H9 (cell line): ENCODE data around the gene RABGAP1L. TPM values are rescaled to one million over a fixed set of nuclear protein-coding genes. Genes with fewer than 3 reads are reported as not detected.

ENCODE experiments used
- DNase-seq: peaks from one replicate; pipeline ENCODE4 v3.0.0-alpha.2; 2017
- H2AFZ ChIP-seq: one replicate; pipeline ENCODE4 v1.6.1; 2013; ENCODE audit warnings: mild to moderate bottlenecking, low read length, control low read depth, moderate library complexity
- H2AK5ac ChIP-seq: 2 replicates; pipeline ENCODE4 v1.6.1; 2013; ENCODE audit warnings: low read length, control low read depth, mixed read lengths; ENCODE audit not compliant: insufficient read length
- H2BK120ac ChIP-seq: one replicate; pipeline ENCODE4 v1.6.1; 2013; ENCODE audit warnings: low read depth, mild to moderate bottlenecking, low read length, control low read depth, inconsistent platforms; ENCODE audit not compliant: poor library complexity, severe bottlenecking
- H2BK12ac ChIP-seq: 2 replicates; pipeline ENCODE4 v1.6.1; 2013; ENCODE audit warnings: low read length, control low read depth, mixed read lengths, low read depth; ENCODE audit not compliant: insufficient read length
- H2BK15ac ChIP-seq: 2 replicates; pipeline ENCODE4 v1.6.1; 2013; ENCODE audit warnings: low read depth, low read length, control low read depth
- H2BK20ac ChIP-seq: one replicate; pipeline ENCODE4 v1.6.1; 2013; ENCODE audit warnings: low read depth, mild to moderate bottlenecking, low read length, control low read depth, inconsistent platforms; ENCODE audit not compliant: poor library complexity, severe bottlenecking
- H2BK5ac ChIP-seq: 2 replicates; pipeline ENCODE4 v1.6.1; 2013; ENCODE audit warnings: low read length, control low read depth, mixed read lengths; ENCODE audit not compliant: insufficient read length
- H3K14ac ChIP-seq: 2 replicates; pipeline ENCODE4 v1.6.1; 2013; ENCODE audit warnings: low read length, control low read depth; ENCODE audit not compliant: insufficient read depth
- H3K18ac ChIP-seq: 2 replicates; pipeline ENCODE4 v1.6.1; 2013; ENCODE audit warnings: low read depth, mild to moderate bottlenecking, mixed read lengths, low read length, control low read depth; ENCODE audit not compliant: insufficient read length
- H3K23ac ChIP-seq: 2 replicates; pipeline ENCODE4 v1.6.1; 2013; ENCODE audit warnings: low read length, control low read depth, mixed read lengths, low read depth; ENCODE audit not compliant: insufficient read length
- H3K23me2 ChIP-seq: 2 replicates; pipeline ENCODE4 v1.6.1; 2013; ENCODE audit warnings: low read depth, mild to moderate bottlenecking, mixed read lengths, low read length, control low read depth; ENCODE audit not compliant: insufficient read length, poor library complexity, severe bottlenecking
- H3K27ac ChIP-seq: 2 replicates; pipeline ENCODE4 v1.5.1; 2013; ENCODE audit warnings: low read length, control low read depth, mixed read lengths, low read depth; ENCODE audit not compliant: insufficient read length
- H3K27me3 ChIP-seq: 2 replicates; pipeline ENCODE4 v1.6.1; 2013; ENCODE audit warnings: low read length, control low read depth, inconsistent platforms; ENCODE audit not compliant: insufficient read depth
- H3K4ac ChIP-seq: 2 replicates; pipeline ENCODE4 v1.6.1; 2013; ENCODE audit warnings: low read depth, mild to moderate bottlenecking, control low read depth, inconsistent platforms, low read length, moderate library complexity
- H3K4me1 ChIP-seq: 2 replicates; pipeline ENCODE4 v1.6.1; 2013; ENCODE audit warnings: low read length, control low read depth, inconsistent platforms; ENCODE audit not compliant: insufficient read depth
- H3K4me2 ChIP-seq: 2 replicates; pipeline ENCODE4 v1.6.1; 2013; ENCODE audit warnings: low read length, control low read depth, mixed read lengths; ENCODE audit not compliant: insufficient read length, insufficient read depth
- H3K56ac ChIP-seq: 2 replicates; pipeline ENCODE4 v1.6.1; 2013; ENCODE audit warnings: low read depth, mild to moderate bottlenecking, mixed read lengths, low read length, control low read depth; ENCODE audit not compliant: insufficient read length
- H3K79me1 ChIP-seq: 2 replicates; pipeline ENCODE4 v1.6.1; 2013; ENCODE audit warnings: low read depth, mild to moderate bottlenecking, moderate library complexity, low read length, control low read depth, inconsistent platforms; ENCODE audit not compliant: insufficient read depth, poor library complexity, severe bottlenecking
- H3K79me2 ChIP-seq: 2 replicates; pipeline ENCODE4 v1.6.1; 2013; ENCODE audit warnings: low read length, control low read depth, inconsistent platforms; ENCODE audit not compliant: insufficient read depth
- H3K9ac ChIP-seq: 2 replicates; pipeline ENCODE4 v1.6.1; 2013; ENCODE audit warnings: low read length, control low read depth, mixed read lengths; ENCODE audit not compliant: insufficient read length; ENCODE audit errors: extremely low read depth
- H3K9me3 ChIP-seq: one replicate; pipeline ENCODE4 v1.6.1; 2013; ENCODE audit warnings: low read depth, low read length, inconsistent platforms; ENCODE audit not compliant: control insufficient read depth
- H3T11ph ChIP-seq: one replicate; pipeline ENCODE4 v1.6.1; 2013; ENCODE audit warnings: mild to moderate bottlenecking, low read length, control low read depth, inconsistent platforms
- H4K20me1 ChIP-seq: one replicate; pipeline ENCODE4 v1.6.1; 2013; ENCODE audit not compliant: control insufficient read depth, insufficient read length, insufficient read depth
- H4K5ac ChIP-seq: 2 replicates; pipeline ENCODE4 v1.6.1; 2013; ENCODE audit warnings: low read depth, mild to moderate bottlenecking, mixed read lengths, low read length, control low read depth; ENCODE audit not compliant: insufficient read length
- H4K8ac ChIP-seq: replicated peaks from 2 replicates; pipeline ENCODE4 v1.6.1; 2013; ENCODE audit warnings: low read length, control low read depth, mixed read lengths, low read depth; ENCODE audit not compliant: insufficient read length
- H4K91ac ChIP-seq: 2 replicates; pipeline ENCODE4 v1.6.1; 2013; ENCODE audit warnings: low read depth, mild to moderate bottlenecking, moderate library complexity, mixed read lengths, low read length, control low read depth; ENCODE audit not compliant: insufficient read length
- H3K27ac Mint-ChIP-seq, 3 experiments: 2 replicates in 2 of 3; 3 replicates in 1 of 3; pipeline ENCODE4 v1.8.0; 2020 to 2021; ENCODE audit warnings: mixed read lengths in 3 of 3, mild to moderate bottlenecking in 1 of 3, moderate library complexity in 1 of 3
- H3K27me3 Mint-ChIP-seq: 2 replicates; pipeline ENCODE4 v1.8.0; 2021; ENCODE audit warnings: low read depth, mild to moderate bottlenecking, moderate library complexity, mixed read lengths
- H3K36me3 Mint-ChIP-seq, 3 experiments: 2 replicates in 2 of 3; 3 replicates in 1 of 3; pipeline ENCODE4 v1.8.0; 2020 to 2021; ENCODE audit warnings: low read depth in 3 of 3, mixed read lengths in 3 of 3; ENCODE audit not compliant: insufficient read depth in 1 of 3
- H3K4me1 Mint-ChIP-seq, 2 experiments: 2 replicates each; pipeline ENCODE4 v1.8.0; 2020; ENCODE audit warnings: mixed read lengths in 2 of 2
- H3K4me3 Mint-ChIP-seq, 2 experiments: 2 replicates in 1 of 2; 3 replicates in 1 of 2; pipeline ENCODE4 v1.8.0; 2020 to 2021; ENCODE audit warnings: mild to moderate bottlenecking in 2 of 2, mixed read lengths in 2 of 2, moderate library complexity in 1 of 2
- H3K9me3 Mint-ChIP-seq, 2 experiments: 2 replicates in 1 of 2; 3 replicates in 1 of 2; pipeline ENCODE4 v1.8.0; 2020; ENCODE audit warnings: mild to moderate bottlenecking in 2 of 2, mixed read lengths in 2 of 2, moderate library complexity in 1 of 2
- WGBS: extraction: QIAGEN DNeasy Blood & Tissue Kit; methylation state at CpG from one replicate; pipeline ENCODE4 v1.1.7; 2013; ENCODE audit warnings: missing lambda C conversion rate, low lambda C conversion rate, mixed read lengths; ENCODE audit not compliant: insufficient read length; ENCODE audit errors: extremely low coverage; 5-methylcytosine and 5-hydroxymethylcytosine counted together
- total RNA-seq: library from RNA; stranded (reverse); gene quantifications from 2 replicates; pipeline ENCODE4 v1.2.1, GENCODE V29; 2021
- TF ChIP-seq, protein P1 (sequence below): fragments of 200-600 bp; sonication (generic); conservative IDR thresholded peaks from 3 replicates; pipeline ENCODE4 v1.8.0; 2021; ENCODE audit warnings: antibody characterized with exemption, mild to moderate bottlenecking

RABGAP1L gene
- total RNA-seq, 1 experiment from 2014 or later = 147 TPM

- H2BK20ac ChIP-seq = no peak overlapping the region
- no peaks in the 10 kb centered on the region for H3K27me3 Mint-ChIP-seq
- no peak overlapping the region for H4K8ac ChIP-seq
- no peak overlapping the region for H2AFZ ChIP-seq
- H3K9me3 ChIP-seq = no peaks in the 10 kb centered on the region
- no peak overlapping the region for H3K18ac ChIP-seq
- H3K4me2 ChIP-seq = no peak overlapping the region
- H2BK15ac ChIP-seq = no peak overlapping the region
- H3K4ac ChIP-seq = no peak overlapping the region
- H2AK5ac ChIP-seq = no peak overlapping the region
- H3K27ac ChIP-seq = no peak overlapping the region
- no peak overlapping the region for H3K56ac ChIP-seq
- no peaks in the 10 kb centered on the region for H4K20me1 ChIP-seq
- no CpG with 5 or more reads among the region's 3 CpGs for WGBS
- H3K27me3 ChIP-seq = no peaks in the 10 kb centered on the region
- H3K36me3 Mint-ChIP-seq = peaks cover 10 to 41% (median 33%) of the 10 kb centered on the region in 3 experiments
- no peak overlapping the region for H2BK120ac ChIP-seq
- no peak for DNase-seq
- no peaks in the 10 kb centered on the region for H3K79me2 ChIP-seq
- H3K9ac ChIP-seq = no peak overlapping the region
- H2BK5ac ChIP-seq = no peak overlapping the region
- peaks cover 28 to 36% of the 10 kb centered on the region in 2 experiments for H3K9me3 Mint-ChIP-seq
- no peaks in the 10 kb centered on the region for H3K79me1 ChIP-seq
- no peak overlapping the region for H3K4me3 Mint-ChIP-seq
- no peak overlapping the region for H3T11ph ChIP-seq
- H3K23ac ChIP-seq = no peak overlapping the region
- no peak overlapping the region for H3K27ac Mint-ChIP-seq
- no peaks in the 10 kb centered on the region for H3K4me1 Mint-ChIP-seq
- no peak overlapping the region for H4K5ac ChIP-seq
- no peaks in the 10 kb centered on the region for H3K23me2 ChIP-seq
- TF ChIP-seq, protein P1, sequence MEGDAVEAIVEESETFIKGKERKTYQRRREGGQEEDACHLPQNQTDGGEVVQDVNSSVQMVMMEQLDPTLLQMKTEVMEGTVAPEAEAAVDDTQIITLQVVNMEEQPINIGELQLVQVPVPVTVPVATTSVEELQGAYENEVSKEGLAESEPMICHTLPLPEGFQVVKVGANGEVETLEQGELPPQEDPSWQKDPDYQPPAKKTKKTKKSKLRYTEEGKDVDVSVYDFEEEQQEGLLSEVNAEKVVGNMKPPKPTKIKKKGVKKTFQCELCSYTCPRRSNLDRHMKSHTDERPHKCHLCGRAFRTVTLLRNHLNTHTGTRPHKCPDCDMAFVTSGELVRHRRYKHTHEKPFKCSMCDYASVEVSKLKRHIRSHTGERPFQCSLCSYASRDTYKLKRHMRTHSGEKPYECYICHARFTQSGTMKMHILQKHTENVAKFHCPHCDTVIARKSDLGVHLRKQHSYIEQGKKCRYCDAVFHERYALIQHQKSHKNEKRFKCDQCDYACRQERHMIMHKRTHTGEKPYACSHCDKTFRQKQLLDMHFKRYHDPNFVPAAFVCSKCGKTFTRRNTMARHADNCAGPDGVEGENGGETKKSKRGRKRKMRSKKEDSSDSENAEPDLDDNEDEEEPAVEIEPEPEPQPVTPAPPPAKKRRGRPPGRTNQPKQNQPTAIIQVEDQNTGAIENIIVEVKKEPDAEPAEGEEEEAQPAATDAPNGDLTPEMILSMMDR = no peak
- H3K4me1 ChIP-seq = no peaks in the 10 kb centered on the region
- no peak overlapping the region for H3K14ac ChIP-seq
- H2BK12ac ChIP-seq = no peak overlapping the region
- H4K91ac ChIP-seq = no peak overlapping the region
These were observed 167.0 kb downstream of the RABGAP1L start for GRCh38 chr1:174326278-174326677.
